Prostate gland (tissue), 2 donors: Measurements from ENCODE around the gene CIART. TPM values are rescaled to one million over a fixed set of nuclear protein-coding genes. Genes with fewer than 3 reads are reported as not detected.

Experiments
- DNase-seq: peaks from one replicate; pipeline ENCODE4 v3.0.0-alpha.2; 2019; ENCODE audit warnings: low spot score
- H3K27ac ChIP-seq, 2 donors: fragments of 200-600 bp; sonication (generic); 2 replicates each; pipeline ENCODE4 v1.5.1; 2017 to 2019
- H3K27me3 ChIP-seq: fragments of 200-600 bp; sonication (generic); replicated peaks from 2 replicates; pipeline ENCODE4 v1.5.1; 2019; ENCODE audit not compliant: insufficient read depth
- H3K36me3 ChIP-seq, 2 donors: fragments of 200-600 bp; sonication (generic); 1 replicate in 1 of 2; 2 replicates in 1 of 2; pipeline versions ENCODE4 v1.5.1 to v1.8.1; 2017 to 2019
- H3K4me1 ChIP-seq: fragments of 200-600 bp; sonication (generic); replicated peaks from 2 replicates; pipeline ENCODE4 v1.5.1; 2019
- H3K4me3 ChIP-seq, 2 donors: fragments of 200-600 bp; sonication (generic); 2 replicates each; pipeline ENCODE4 v1.5.1; 2017 to 2019
- H3K9me3 ChIP-seq: fragments of 200-600 bp; sonication (generic); 2 replicates; pipeline ENCODE4 v1.5.1; 2017
- CTCF ChIP-seq, 4 experiments: fragments of 200-600 bp in 2 of 4; fragments of 450-650 bp in 2 of 4; sonication (generic) in 2 of 4; IDR thresholded peaks; 1 replicate in 3 of 4; 2 replicates in 1 of 4; pipeline ENCODE4 v1.5.1; 2016 to 2019; ENCODE audit warnings: antibody characterized with exemption in 4 of 4, mild to moderate bottlenecking in 2 of 4, moderate library complexity in 2 of 4
- POLR2A ChIP-seq: fragments of 450-650 bp; IDR thresholded peaks from one replicate; pipeline ENCODE4 v1.6.1; 2016; ENCODE audit warnings: antibody characterized with exemption, mild to moderate bottlenecking
- POLR2AphosphoS5 ChIP-seq: sonication (generic); formaldehyde crosslinking; IDR thresholded peaks from one replicate; pipeline ENCODE4 v1.6.1; 2017; ENCODE audit warnings: antibody characterized with exemption
- WGBS: methylation state at CpG from one replicate; pipeline ENCODE4 v1.1.5; 2018; 5-methylcytosine and 5-hydroxymethylcytosine counted together
- intact Hi-C: fragments of 100-400 bp; cut with DNase I; formaldehyde crosslinking; loops from one replicate; pipeline ENCODE4 v1.14.2; 2022
- total RNA-seq, 2 donors: library from RNA; depleted of rRNA; stranded (reverse); fragments of >200 nt; gene quantifications; one replicate each; pipeline ENCODE4 v1.1.0, GENCODE V29; 2016

The CIART gene
- total RNA-seq, 2 donors from 2014 or later = 6.9 to 10.1 TPM

GRCh38 chr1:150268705-150269403 lies 13.5 kb upstream of the CIART start, which contains the start of gene APH1A:
Gene APH1A, minus strand, starts transcription at chr1:150269016. Its CDS starts 206 bp downstream, at chr1:150268810.
- under 1% methylated on average over 49 of the region's 49 CpGs for WGBS
- peak; percentile 96 for DNase-seq
- Histone ChIP-seq H3K36me3 (peaks cover 8 to 15% of the 10 kb centered on the region in 2 donors), H3K27me3 (no peaks in the 10 kb centered on the region), H3K9me3 (no peaks in the 10 kb centered on the region), H3K27ac (peak within 1 kb of the TSS; percentile 86 to 89), H3K4me1 (peaks cover 7% of the 10 kb centered on the region), H3K4me3 (peak within 1 kb of the TSS; percentile 75 to 87)
- intact Hi-C loops = no loop called here
- peak in 1 of 4 experiments; percentile 20 for TF ChIP-seq CTCF (IDR thresholded peaks at IDR 0.05)
- TF ChIP-seq POLR2AphosphoS5 = peak; percentile 97
- peak; percentile 46 for TF ChIP-seq POLR2A

GRCh38 chr1:150269451-150269850 lies 12.9 kb upstream of the CIART start:
- TF ChIP-seq POLR2AphosphoS5 (no peak), CTCF (IDR thresholded peaks at IDR 0.05) (no peak), POLR2A (no peak)
- peaks cover 7% of the 10 kb centered on the region for H3K4me1 ChIP-seq
- H3K9me3 ChIP-seq = no peaks in the 10 kb centered on the region
- H3K27ac ChIP-seq = peak overlapping the region; percentile 86 to 89
- DNase-seq = no peak
- H3K4me3 ChIP-seq = peak overlapping the region; percentile 75 to 87
- peaks cover 8 to 14% of the 10 kb centered on the region in 2 donors for H3K36me3 ChIP-seq
- intact Hi-C loops = no loop called here
- H3K27me3 ChIP-seq = no peaks in the 10 kb centered on the region
- WGBS = 28% methylated on average over 10 of the region's 10 CpGs

GRCh38 chr1:150271291-150271959 lies 10.9 kb upstream of the CIART start:
- Histone ChIP-seq H3K4me3 (no peak overlapping the region), H3K27me3 (no peaks in the 10 kb centered on the region), H3K9me3 (no peaks in the 10 kb centered on the region), H3K4me1 (peaks cover 7% of the 10 kb centered on the region), H3K27ac (peak overlapping the region in 1 of 2 donors; percentile 53), H3K36me3 (peaks cover 1% of the 10 kb centered on the region in 2 donors)
- DNase-seq = no peak
- WGBS = 92% methylated on average over 7 of the region's 7 CpGs
- intact Hi-C loops = no loop called here
- TF ChIP-seq POLR2A (no peak), CTCF (IDR thresholded peaks at IDR 0.05) (no peak), POLR2AphosphoS5 (no peak)

GRCh38 chr1:150273311-150273710 lies 9.0 kb upstream of the CIART start:
- Histone ChIP-seq H3K4me1 (no peaks in the 10 kb centered on the region), H3K36me3 (no peaks in the 10 kb centered on the region), H3K27me3 (no peaks in the 10 kb centered on the region), H3K9me3 (no peaks in the 10 kb centered on the region), H3K27ac (peak overlapping the region in 1 of 2 donors; percentile 56), H3K4me3 (no peak overlapping the region)
- TF ChIP-seq CTCF (IDR thresholded peaks at IDR 0.05) (no peak), POLR2AphosphoS5 (no peak), POLR2A (no peak)
- intact Hi-C loops = no loop called here
- 71% methylated on average over 1 of the region's 1 CpG for WGBS
- DNase-seq = no peak
